ENCODE measurements around the gene SRPK1.

Gene SRPK1

GRCh38 chr6:35893246-35893645, 27.7 kb downstream of the SRPK1 start:
- Histone ChIP-seq H3K27me3 (ENCODE audit: control insufficient read depth in 2 of 2, insufficient read depth in 2 of 2, low read length in 2 of 2) (no peaks in the 10 kb centered on the region), H3K9ac (ENCODE audit: low read depth in 1 of 2, low read length in 2 of 2) (no peak overlapping the region), H3K36me3 (ENCODE audit: control insufficient read depth in 2 of 2, insufficient read depth in 2 of 2, low read length in 2 of 2) (peaks cover 4% of the 10 kb centered on the region in 2 donors), H3K27ac (ENCODE audit: low read depth in 2 of 2, low read length in 2 of 2) (no peak overlapping the region), H3K4me3 (ENCODE audit: low read length in 2 of 2) (no peak overlapping the region), H3K4me1 (ENCODE audit: control insufficient read depth in 2 of 2, insufficient read depth in 2 of 2, low read length in 2 of 2) (no peaks in the 10 kb centered on the region), H3K9me3 (ENCODE audit: control insufficient read depth in 2 of 2, low read length in 2 of 2) (no peaks in the 10 kb centered on the region)

DNA sequence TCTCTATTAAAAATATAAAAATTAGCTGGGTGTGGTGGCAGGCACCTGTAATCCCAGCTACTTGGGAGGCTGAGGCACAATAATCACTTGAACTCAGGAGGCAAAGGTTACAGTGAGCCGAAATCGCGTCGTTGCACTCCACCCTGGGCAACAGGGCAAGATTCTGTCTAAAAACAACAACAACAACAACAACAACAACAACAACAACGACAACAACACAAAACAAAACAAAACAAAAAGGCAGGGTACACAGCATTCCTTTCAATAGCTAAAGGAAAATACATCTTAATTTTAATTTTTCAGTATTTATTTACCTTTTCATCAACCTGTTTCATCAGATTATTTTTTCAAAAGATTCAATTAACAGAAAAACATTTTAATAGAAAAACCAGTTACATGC, 28.4 kb downstream of the SRPK1 start:
- H3K36me3 ChIP-seq (ENCODE audit: control insufficient read depth in 2 of 2, insufficient read depth in 2 of 2, low read length in 2 of 2) = peaks cover 4 to 12% of the 10 kb centered on the region in 2 donors

DNA sequence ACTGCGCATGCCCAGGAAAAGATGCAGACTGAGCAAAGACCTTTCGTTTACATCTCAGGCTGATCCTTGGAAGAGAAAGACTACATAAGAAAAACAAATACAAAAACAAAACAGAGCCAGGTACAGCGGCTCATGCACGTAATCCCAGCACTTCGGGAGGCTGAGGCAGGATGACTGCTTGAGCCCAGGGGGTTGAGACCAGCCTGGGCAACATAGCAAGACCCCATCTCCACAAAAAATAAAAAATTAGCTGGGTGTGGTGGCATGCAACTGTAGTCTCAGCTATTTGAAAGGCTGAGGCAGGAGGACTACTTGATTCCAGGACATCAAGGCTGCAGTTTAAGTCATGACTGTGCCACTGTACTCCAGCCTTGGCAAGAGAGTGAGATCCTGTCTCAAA, 41.7 kb downstream of the SRPK1 start:
- peaks cover 13 to 30% of the 10 kb centered on the region in 2 donors for H3K36me3 ChIP-seq (ENCODE audit: control insufficient read depth in 2 of 2, insufficient read depth in 2 of 2, low read length in 2 of 2)
- H3K27ac ChIP-seq (ENCODE audit: low read depth in 2 of 2, low read length in 2 of 2) = no peak overlapping the region
- H3K27me3 ChIP-seq (ENCODE audit: control insufficient read depth in 2 of 2, insufficient read depth in 2 of 2, low read length in 2 of 2) = no peaks in the 10 kb centered on the region
- H3K9ac ChIP-seq (ENCODE audit: low read depth in 1 of 2, low read length in 2 of 2) = no peak overlapping the region
- no peaks in the 10 kb centered on the region for H3K9me3 ChIP-seq (ENCODE audit: control insufficient read depth in 2 of 2, low read length in 2 of 2)
- H3K4me1 ChIP-seq (ENCODE audit: control insufficient read depth in 2 of 2, insufficient read depth in 2 of 2, low read length in 2 of 2) = no peaks in the 10 kb centered on the region
- H3K4me3 ChIP-seq (ENCODE audit: low read length in 2 of 2) = no peak overlapping the region

More for the DNA sequence above, 28.4 kb downstream of the SRPK1 start:
- Histone ChIP-seq H3K9me3 (ENCODE audit: control insufficient read depth in 2 of 2, low read length in 2 of 2) (no peaks in the 10 kb centered on the region), H3K4me1 (ENCODE audit: control insufficient read depth in 2 of 2, insufficient read depth in 2 of 2, low read length in 2 of 2) (no peaks in the 10 kb centered on the region), H3K27me3 (ENCODE audit: control insufficient read depth in 2 of 2, insufficient read depth in 2 of 2, low read length in 2 of 2) (no peaks in the 10 kb centered on the region), H3K27ac (ENCODE audit: low read depth in 2 of 2, low read length in 2 of 2) (no peak overlapping the region), H3K4me3 (ENCODE audit: low read length in 2 of 2) (no peak overlapping the region), H3K9ac (ENCODE audit: low read depth in 1 of 2, low read length in 2 of 2) (no peak overlapping the region)

- Histone ChIP-seq H3K27me3 (ENCODE audit: control insufficient read depth in 2 of 2, insufficient read depth in 2 of 2, low read length in 2 of 2) (no peaks in the 10 kb centered on the region), H3K27ac (ENCODE audit: low read depth in 2 of 2, low read length in 2 of 2) (no peak overlapping the region), H3K9me3 (ENCODE audit: control insufficient read depth in 2 of 2, low read length in 2 of 2) (no peaks in the 10 kb centered on the region), H3K9ac (ENCODE audit: low read depth in 1 of 2, low read length in 2 of 2) (no peak overlapping the region), H3K36me3 (ENCODE audit: control insufficient read depth in 2 of 2, insufficient read depth in 2 of 2, low read length in 2 of 2) (peaks cover 17 to 31% of the 10 kb centered on the region in 2 donors), H3K4me3 (ENCODE audit: low read length in 2 of 2) (no peak overlapping the region), H3K4me1 (ENCODE audit: control insufficient read depth in 2 of 2, insufficient read depth in 2 of 2, low read length in 2 of 2) (no peaks in the 10 kb centered on the region)
Observed at GRCh38 chr6:35876902-35877301, 44.0 kb downstream of the SRPK1 start.

DNA sequence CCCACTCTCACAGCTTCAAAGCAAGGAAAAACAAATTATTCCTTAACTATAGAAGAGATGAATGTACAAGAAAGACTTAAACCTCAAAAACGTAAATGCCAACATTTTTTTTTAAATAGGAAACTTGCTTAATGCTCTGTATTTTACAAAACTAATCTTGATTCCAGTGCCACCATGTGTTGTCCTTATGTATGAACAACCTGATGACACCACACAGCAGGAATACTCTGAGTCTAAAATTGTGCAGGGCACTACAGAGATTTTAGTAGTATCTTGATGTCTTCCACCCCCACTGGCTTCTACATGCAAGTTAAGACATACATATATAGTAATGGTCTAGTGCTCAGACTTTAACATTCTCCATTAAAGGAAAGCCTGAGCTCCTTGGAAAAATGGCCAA, 46.2 kb downstream of the SRPK1 start:
- H3K9ac ChIP-seq (ENCODE audit: low read depth in 1 of 2, low read length in 2 of 2) = no peak overlapping the region
- H3K4me3 ChIP-seq (ENCODE audit: low read length in 2 of 2) = no peak overlapping the region
- H3K4me1 ChIP-seq (ENCODE audit: control insufficient read depth in 2 of 2, insufficient read depth in 2 of 2, low read length in 2 of 2) = no peaks in the 10 kb centered on the region
- no peaks in the 10 kb centered on the region for H3K9me3 ChIP-seq (ENCODE audit: control insufficient read depth in 2 of 2, low read length in 2 of 2)
- H3K27ac ChIP-seq (ENCODE audit: low read depth in 2 of 2, low read length in 2 of 2) = no peak overlapping the region
- H3K27me3 ChIP-seq (ENCODE audit: control insufficient read depth in 2 of 2, insufficient read depth in 2 of 2, low read length in 2 of 2) = no peaks in the 10 kb centered on the region
- peaks cover 18 to 26% of the 10 kb centered on the region in 2 donors for H3K36me3 ChIP-seq (ENCODE audit: control insufficient read depth in 2 of 2, insufficient read depth in 2 of 2, low read length in 2 of 2)

DNA sequence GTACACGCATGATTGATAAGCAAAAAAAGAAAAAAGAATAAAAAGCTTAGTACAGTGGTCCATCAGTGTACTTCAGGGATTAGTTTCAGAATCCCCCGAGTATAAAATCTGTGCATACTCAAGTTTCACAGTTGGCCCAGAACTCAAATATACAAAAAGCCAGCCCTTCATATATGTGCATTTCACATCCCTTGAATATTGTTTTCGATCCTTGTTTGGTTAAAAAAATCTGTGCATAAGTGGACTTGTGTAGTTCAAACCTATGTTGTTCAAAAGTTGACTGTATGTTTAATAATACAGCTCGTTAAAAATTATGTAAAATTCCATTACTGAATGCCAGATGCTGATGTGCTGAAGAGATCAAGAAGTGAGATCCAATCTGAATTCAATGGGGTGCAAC, 61.5 kb downstream of the SRPK1 start:
- no peaks in the 10 kb centered on the region for H3K4me1 ChIP-seq (ENCODE audit: control insufficient read depth in 2 of 2, insufficient read depth in 2 of 2, low read length in 2 of 2)
- H3K36me3 ChIP-seq (ENCODE audit: control insufficient read depth in 2 of 2, insufficient read depth in 2 of 2, low read length in 2 of 2) = peaks cover 46 to 53% of the 10 kb centered on the region in 2 donors
- no peak overlapping the region for H3K27ac ChIP-seq (ENCODE audit: low read depth in 2 of 2, low read length in 2 of 2)
- H3K27me3 ChIP-seq (ENCODE audit: control insufficient read depth in 2 of 2, insufficient read depth in 2 of 2, low read length in 2 of 2) = no peaks in the 10 kb centered on the region
- H3K9me3 ChIP-seq (ENCODE audit: control insufficient read depth in 2 of 2, low read length in 2 of 2) = no peaks in the 10 kb centered on the region
- no peak overlapping the region for H3K9ac ChIP-seq (ENCODE audit: low read depth in 1 of 2, low read length in 2 of 2)
- no peak overlapping the region for H3K4me3 ChIP-seq (ENCODE audit: low read length in 2 of 2)

DNA sequence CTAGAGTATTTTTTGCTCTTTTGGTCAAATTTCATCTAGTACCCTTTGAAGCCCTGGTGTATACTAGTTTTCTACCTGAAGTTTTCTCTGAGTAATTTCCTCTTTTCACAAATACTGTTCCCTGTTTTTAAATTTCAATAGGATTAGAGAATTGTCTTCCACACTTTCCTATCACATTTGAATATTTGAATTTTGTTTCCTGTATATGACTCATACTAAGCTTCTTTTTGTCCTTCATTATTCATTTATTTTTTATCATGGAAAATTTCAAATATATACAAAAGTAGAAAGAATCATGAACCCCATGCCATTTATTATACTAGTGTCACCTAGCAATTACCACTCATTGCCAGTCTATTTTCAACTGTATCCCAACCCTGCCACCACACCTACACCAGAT, 63.0 kb downstream of the SRPK1 start:
- no peak overlapping the region for H3K4me3 ChIP-seq (ENCODE audit: low read length in 2 of 2)
- no peak overlapping the region for H3K27ac ChIP-seq (ENCODE audit: low read depth in 2 of 2, low read length in 2 of 2)
- H3K9me3 ChIP-seq (ENCODE audit: control insufficient read depth in 2 of 2, low read length in 2 of 2) = no peaks in the 10 kb centered on the region
- no peak overlapping the region for H3K9ac ChIP-seq (ENCODE audit: low read depth in 1 of 2, low read length in 2 of 2)
- no peaks in the 10 kb centered on the region for H3K4me1 ChIP-seq (ENCODE audit: control insufficient read depth in 2 of 2, insufficient read depth in 2 of 2, low read length in 2 of 2)
- H3K36me3 ChIP-seq (ENCODE audit: control insufficient read depth in 2 of 2, insufficient read depth in 2 of 2, low read length in 2 of 2) = peaks cover 53 to 59% of the 10 kb centered on the region in 2 donors
- no peaks in the 10 kb centered on the region for H3K27me3 ChIP-seq (ENCODE audit: control insufficient read depth in 2 of 2, insufficient read depth in 2 of 2, low read length in 2 of 2)

DNA sequence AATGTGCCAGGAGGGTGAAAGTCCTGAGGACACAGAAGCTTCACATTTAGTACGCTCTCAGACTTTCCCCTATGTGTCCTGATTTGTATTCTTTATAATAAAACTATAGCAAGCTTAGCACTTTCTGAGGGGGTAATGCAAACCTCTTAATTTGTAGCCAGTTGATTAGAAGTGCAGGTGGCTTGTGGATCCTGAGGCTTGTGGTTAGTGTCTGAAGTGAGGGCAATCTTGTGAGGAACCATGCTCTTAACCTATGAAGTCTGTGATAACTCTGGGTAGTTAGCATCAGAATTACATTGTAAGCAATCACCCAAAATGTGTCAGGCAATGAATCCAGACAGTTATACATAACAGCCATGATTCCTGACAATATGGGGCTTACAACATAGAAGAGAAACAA, 64.6 kb downstream of the SRPK1 start:
- Histone ChIP-seq H3K9me3 (ENCODE audit: control insufficient read depth in 2 of 2, low read length in 2 of 2) (no peaks in the 10 kb centered on the region), H3K4me3 (ENCODE audit: low read length in 2 of 2) (no peak overlapping the region), H3K27ac (ENCODE audit: low read depth in 2 of 2, low read length in 2 of 2) (no peak overlapping the region), H3K4me1 (ENCODE audit: control insufficient read depth in 2 of 2, insufficient read depth in 2 of 2, low read length in 2 of 2) (no peaks in the 10 kb centered on the region), H3K27me3 (ENCODE audit: control insufficient read depth in 2 of 2, insufficient read depth in 2 of 2, low read length in 2 of 2) (no peaks in the 10 kb centered on the region), H3K36me3 (ENCODE audit: control insufficient read depth in 2 of 2, insufficient read depth in 2 of 2, low read length in 2 of 2) (peaks cover 50 to 61% of the 10 kb centered on the region in 2 donors), H3K9ac (ENCODE audit: low read depth in 1 of 2, low read length in 2 of 2) (no peak overlapping the region)

DNA sequence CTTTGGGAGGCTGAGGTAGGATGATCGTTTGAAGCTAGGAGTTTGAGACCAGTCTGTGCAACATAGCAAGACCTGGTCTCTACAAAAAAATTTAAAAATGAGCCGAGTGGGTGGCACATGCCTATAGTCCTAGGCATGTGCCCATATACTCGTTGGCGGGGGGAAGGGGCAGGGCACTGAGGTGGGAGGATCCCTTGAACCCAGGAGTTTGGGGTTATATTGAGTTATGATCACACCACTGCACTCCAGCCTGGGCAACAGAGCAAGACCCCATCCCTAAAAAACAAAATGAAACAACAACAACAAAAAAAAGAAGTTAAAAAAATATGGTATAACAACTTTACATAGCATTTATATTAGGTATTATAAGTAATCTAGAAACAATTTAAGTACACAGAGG, 67.9 kb downstream of the SRPK1 start:
- no peaks in the 10 kb centered on the region for H3K9me3 ChIP-seq (ENCODE audit: control insufficient read depth in 2 of 2, low read length in 2 of 2)
- no peak overlapping the region for H3K9ac ChIP-seq (ENCODE audit: low read depth in 1 of 2, low read length in 2 of 2)
- no peak overlapping the region for H3K4me3 ChIP-seq (ENCODE audit: low read length in 2 of 2)
- H3K27ac ChIP-seq (ENCODE audit: low read depth in 2 of 2, low read length in 2 of 2) = no peak overlapping the region
- no peaks in the 10 kb centered on the region for H3K27me3 ChIP-seq (ENCODE audit: control insufficient read depth in 2 of 2, insufficient read depth in 2 of 2, low read length in 2 of 2)
- peaks cover 45 to 46% of the 10 kb centered on the region in 2 donors for H3K36me3 ChIP-seq (ENCODE audit: control insufficient read depth in 2 of 2, insufficient read depth in 2 of 2, low read length in 2 of 2)
- no peaks in the 10 kb centered on the region for H3K4me1 ChIP-seq (ENCODE audit: control insufficient read depth in 2 of 2, insufficient read depth in 2 of 2, low read length in 2 of 2)

GRCh38 chr6:35850208-35850607, 70.7 kb downstream of the SRPK1 start:
- H3K27ac ChIP-seq (ENCODE audit: low read depth in 2 of 2, low read length in 2 of 2) = no peak overlapping the region
- no peak overlapping the region for H3K4me3 ChIP-seq (ENCODE audit: low read length in 2 of 2)
- peaks cover 23 to 32% of the 10 kb centered on the region in 2 donors for H3K36me3 ChIP-seq (ENCODE audit: control insufficient read depth in 2 of 2, insufficient read depth in 2 of 2, low read length in 2 of 2)
- H3K9ac ChIP-seq (ENCODE audit: low read depth in 1 of 2, low read length in 2 of 2) = no peak overlapping the region
- no peaks in the 10 kb centered on the region for H3K4me1 ChIP-seq (ENCODE audit: control insufficient read depth in 2 of 2, insufficient read depth in 2 of 2, low read length in 2 of 2)
- no peaks in the 10 kb centered on the region for H3K9me3 ChIP-seq (ENCODE audit: control insufficient read depth in 2 of 2, low read length in 2 of 2)
- H3K27me3 ChIP-seq (ENCODE audit: control insufficient read depth in 2 of 2, insufficient read depth in 2 of 2, low read length in 2 of 2) = no peaks in the 10 kb centered on the region

- H3K4me1 ChIP-seq (ENCODE audit: control insufficient read depth in 2 of 2, insufficient read depth in 2 of 2, low read length in 2 of 2) = no peaks in the 10 kb centered on the region
- H3K27me3 ChIP-seq (ENCODE audit: control insufficient read depth in 2 of 2, insufficient read depth in 2 of 2, low read length in 2 of 2) = no peaks in the 10 kb centered on the region
- no peak overlapping the region for H3K9ac ChIP-seq (ENCODE audit: low read depth in 1 of 2, low read length in 2 of 2)
- no peaks in the 10 kb centered on the region for H3K9me3 ChIP-seq (ENCODE audit: control insufficient read depth in 2 of 2, low read length in 2 of 2)
- H3K4me3 ChIP-seq (ENCODE audit: low read length in 2 of 2) = no peak overlapping the region
- peaks cover 21 to 23% of the 10 kb centered on the region in 2 donors for H3K36me3 ChIP-seq (ENCODE audit: control insufficient read depth in 2 of 2, insufficient read depth in 2 of 2, low read length in 2 of 2)
- H3K27ac ChIP-seq (ENCODE audit: low read depth in 2 of 2, low read length in 2 of 2) = no peak overlapping the region
Observed at GRCh38 chr6:35844290-35844689, 76.6 kb downstream of the SRPK1 start.

Measured in mucosa of rectum (tissue), 2 donors.